ENCODE data around the gene NAALADL2. TPM values are rescaled to one million over a fixed set of nuclear protein-coding genes. Genes with fewer than 3 reads are reported as not detected.
"Not testable (repeated sequence)": the region's sequence is repeated elsewhere in the genome, so short reads cannot be mapped to it uniquely, and the experiment has no call there.

The NAALADL2 gene
- total RNA-seq, 2 experiments from 2014 or later = not detected

DNA sequence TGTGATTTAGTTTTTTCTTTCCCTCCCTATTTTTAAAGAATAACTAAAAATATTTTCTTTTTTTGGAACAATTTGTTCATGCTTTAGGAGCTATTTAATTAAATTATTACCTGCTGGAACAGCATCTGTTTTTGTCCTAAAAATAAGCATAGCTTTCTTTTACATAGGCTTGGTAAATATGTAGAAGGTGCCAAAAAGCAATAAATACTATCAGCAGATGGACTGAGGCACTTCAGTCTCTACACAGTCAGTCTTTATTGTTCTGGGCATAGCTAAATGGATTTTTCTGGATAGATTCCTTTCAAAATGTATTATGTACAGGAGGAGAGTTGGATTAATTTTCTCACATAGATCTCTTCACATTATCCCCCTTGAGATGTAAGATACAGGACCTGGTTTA is 223.5 kb downstream of the NAALADL2 start:
- CTCF ChIA-PET = no interaction called here
- ATAC-seq = no peak
- no peak for DNase-seq
- Mint-ChIP-seq H3K36me3 (no peaks in the 10 kb centered on the region), H3K4me3 (no peak overlapping the region), H3K4me1 (no peaks in the 10 kb centered on the region), H3K9me3 (ENCODE audit: low read depth) (peaks cover 4% of the 10 kb centered on the region), H3K27me3 (no peaks in the 10 kb centered on the region), H3K27ac (no peak overlapping the region)

DNA sequence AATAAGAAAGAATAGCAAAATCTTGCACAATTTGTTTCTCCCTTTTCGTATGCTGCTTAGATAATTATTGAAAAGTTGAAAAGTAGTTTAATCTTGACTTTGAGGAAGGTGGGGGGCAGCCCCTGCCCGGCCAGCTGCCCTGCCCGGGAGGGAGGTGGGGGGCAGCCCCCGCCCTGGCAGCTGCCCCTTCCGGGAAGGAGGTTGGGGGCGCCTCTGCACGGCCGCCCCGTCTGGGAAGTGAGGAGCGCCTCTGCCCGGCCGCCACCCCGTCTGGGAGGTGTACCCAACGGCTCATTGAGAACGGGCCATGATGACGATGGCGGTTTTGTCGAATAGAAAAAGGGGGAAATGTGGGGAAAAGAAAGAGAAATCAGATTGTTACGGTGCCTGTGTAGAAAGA is 228.0 kb downstream of the NAALADL2 start:
- H3K4me3 Mint-ChIP-seq; DNase-seq; H3K27ac Mint-ChIP-seq; H3K27me3 Mint-ChIP-seq; ATAC-seq; H3K36me3 Mint-ChIP-seq; CTCF ChIA-PET; H3K4me1 Mint-ChIP-seq; H3K9me3 Mint-ChIP-seq (ENCODE audit: low read depth): not testable (repeated sequence)

DNA sequence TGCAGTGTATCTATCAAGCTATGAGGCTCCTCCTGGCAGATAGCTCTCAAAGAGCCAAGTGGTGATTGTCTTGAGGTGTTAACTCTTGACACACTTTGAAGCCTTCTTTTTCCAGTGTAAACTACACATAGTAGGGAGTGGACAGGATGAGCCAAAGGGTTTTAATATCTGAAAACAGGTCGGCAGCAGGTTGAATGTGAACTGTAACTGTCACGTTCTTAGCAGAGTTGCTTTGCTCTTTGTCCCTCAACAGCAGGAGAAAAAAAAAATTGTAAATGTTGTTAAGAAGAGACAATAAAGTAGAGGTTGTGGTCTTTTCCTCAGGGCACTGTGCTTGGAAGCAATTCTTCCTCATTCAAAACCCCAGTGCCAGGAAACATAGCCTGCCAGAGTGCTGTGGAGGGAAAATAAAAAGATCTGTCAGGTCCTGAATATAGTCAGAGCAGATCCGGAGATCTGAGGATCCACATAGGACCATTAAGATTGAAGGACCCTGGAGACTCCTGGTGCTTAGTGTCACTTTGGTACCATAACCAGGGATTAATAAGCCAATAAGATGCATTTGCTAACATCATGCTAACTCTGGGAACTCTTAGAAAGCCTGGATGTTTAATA is 229.7 kb downstream of the NAALADL2 start:
- Mint-ChIP-seq H3K36me3 (no peaks in the 10 kb centered on the region), H3K9me3 (ENCODE audit: low read depth) (no peaks in the 10 kb centered on the region), H3K27ac (no peak overlapping the region), H3K27me3 (no peaks in the 10 kb centered on the region), H3K4me1 (no peaks in the 10 kb centered on the region), H3K4me3 (no peak overlapping the region)
- no peak for DNase-seq
- no peak for ATAC-seq
- CTCF ChIA-PET = no interaction called here

DNA sequence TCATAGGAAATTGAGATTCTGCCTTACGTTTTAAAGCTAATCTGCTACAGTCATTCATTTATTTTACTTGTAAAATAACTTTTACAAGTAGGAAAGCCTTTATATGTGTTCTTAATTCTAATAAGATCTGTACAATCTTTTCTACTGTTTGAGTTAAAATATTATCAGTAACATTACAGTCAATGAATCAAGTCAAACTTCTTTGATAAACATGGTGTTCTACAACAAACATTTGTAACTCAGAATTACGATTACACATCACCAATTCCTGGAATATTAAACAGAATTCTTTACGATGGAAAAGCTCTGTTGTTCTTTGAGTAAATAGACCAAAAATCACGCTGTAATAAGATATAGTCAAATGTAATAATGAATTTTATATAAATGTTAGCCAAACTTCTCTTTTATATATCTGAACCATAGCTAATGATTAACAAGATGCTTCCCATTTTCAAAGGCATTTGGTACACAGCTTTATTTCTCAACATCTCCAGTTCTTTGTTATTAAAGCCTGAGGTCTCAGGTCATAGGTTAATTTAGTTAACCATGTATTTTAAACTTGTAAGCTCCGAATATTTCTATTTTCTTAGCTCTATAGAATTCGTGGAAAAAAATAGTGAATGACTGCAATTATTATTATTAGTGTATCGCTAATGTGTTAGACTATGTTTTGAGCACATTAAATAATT is 232.4 kb downstream of the NAALADL2 start:
- Mint-ChIP-seq H3K9me3 (ENCODE audit: low read depth) (no peaks in the 10 kb centered on the region), H3K36me3 (no peaks in the 10 kb centered on the region), H3K27me3 (no peaks in the 10 kb centered on the region), H3K4me3 (no peak overlapping the region), H3K27ac (no peak overlapping the region), H3K4me1 (no peaks in the 10 kb centered on the region)
- CTCF ChIA-PET = no interaction called here
- ATAC-seq (no peak), DNase-seq (no peak)

DNA sequence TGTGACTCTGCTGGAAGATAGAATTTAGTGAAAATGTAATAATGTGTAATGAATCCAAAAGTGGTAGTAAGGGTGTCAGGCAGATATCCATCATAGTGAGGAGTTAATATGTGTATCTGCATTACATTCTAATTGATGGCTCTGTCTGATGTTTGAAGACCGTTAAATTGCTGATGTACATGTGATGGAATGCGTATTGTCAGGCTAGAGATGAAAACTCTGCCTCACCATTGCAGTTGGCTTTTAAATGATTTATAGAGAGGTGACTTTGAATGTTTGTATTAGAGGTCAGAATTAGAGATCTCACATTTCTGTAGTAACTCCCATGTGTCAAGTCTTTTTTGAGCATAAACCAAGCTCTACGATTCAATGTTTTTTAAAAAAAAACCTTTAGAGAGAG is 234.6 kb downstream of the NAALADL2 start:
- Mint-ChIP-seq H3K9me3 (ENCODE audit: low read depth) (no peaks in the 10 kb centered on the region), H3K27ac (no peak overlapping the region), H3K4me1 (no peaks in the 10 kb centered on the region), H3K36me3 (no peaks in the 10 kb centered on the region), H3K27me3 (no peaks in the 10 kb centered on the region), H3K4me3 (no peak overlapping the region)
- ATAC-seq (no peak), DNase-seq (no peak)
- CTCF ChIA-PET = no interaction called here

DNA sequence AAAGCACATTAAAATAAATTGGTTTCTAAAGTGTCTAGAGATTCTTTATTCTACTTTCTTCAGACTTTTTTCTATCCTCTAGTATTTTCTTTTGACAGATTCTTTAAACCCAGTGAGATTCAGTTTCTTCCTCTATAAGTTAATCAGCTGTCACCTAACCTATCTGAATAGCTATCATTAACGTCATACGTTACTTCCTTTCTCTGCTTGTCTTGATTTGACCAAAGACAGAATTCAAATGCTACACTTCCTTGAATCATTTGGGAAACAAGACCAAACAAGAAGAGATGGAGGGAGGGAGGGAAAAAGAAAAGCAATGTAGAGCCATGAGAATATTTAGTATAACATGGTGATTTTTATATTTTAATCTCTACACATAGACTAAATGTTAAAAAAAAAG is 235.2 kb downstream of the NAALADL2 start:
- peaks cover under 1% of the 10 kb centered on the region for H3K9me3 Mint-ChIP-seq (ENCODE audit: low read depth)
- no peaks in the 10 kb centered on the region for H3K36me3 Mint-ChIP-seq
- DNase-seq (no peak), ATAC-seq (no peak)
- CTCF ChIA-PET = no interaction called here
- no peaks in the 10 kb centered on the region for H3K27me3 Mint-ChIP-seq
- H3K4me3 Mint-ChIP-seq = no peak overlapping the region
- H3K4me1 Mint-ChIP-seq = no peaks in the 10 kb centered on the region
- H3K27ac Mint-ChIP-seq = no peak overlapping the region

DNA sequence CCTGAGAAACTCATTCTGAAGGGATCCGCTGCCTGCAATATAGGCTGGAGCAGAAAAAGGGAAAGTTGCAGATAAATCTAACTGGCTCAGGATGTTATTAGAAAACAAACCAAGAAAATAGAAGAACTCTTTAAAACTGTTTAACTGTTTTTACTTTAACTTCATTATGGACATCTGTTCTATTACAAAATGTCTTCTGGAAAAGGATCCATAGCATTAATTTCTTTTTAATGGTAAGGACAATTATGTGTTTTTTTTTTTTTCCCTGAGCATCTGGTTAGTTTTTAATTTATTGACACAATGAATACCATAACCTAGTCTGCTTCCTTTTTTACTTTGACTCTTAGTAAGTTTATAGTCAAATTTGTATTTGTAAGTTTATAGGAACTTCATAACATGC is 239.5 kb downstream of the NAALADL2 start:
- Mint-ChIP-seq H3K36me3 (no peaks in the 10 kb centered on the region), H3K4me3 (no peak overlapping the region), H3K9me3 (ENCODE audit: low read depth) (peaks cover 2% of the 10 kb centered on the region), H3K27ac (no peak overlapping the region), H3K27me3 (no peaks in the 10 kb centered on the region), H3K4me1 (no peaks in the 10 kb centered on the region)
- CTCF ChIA-PET = no interaction called here
- ATAC-seq = no peak
- no peak for DNase-seq

DNA sequence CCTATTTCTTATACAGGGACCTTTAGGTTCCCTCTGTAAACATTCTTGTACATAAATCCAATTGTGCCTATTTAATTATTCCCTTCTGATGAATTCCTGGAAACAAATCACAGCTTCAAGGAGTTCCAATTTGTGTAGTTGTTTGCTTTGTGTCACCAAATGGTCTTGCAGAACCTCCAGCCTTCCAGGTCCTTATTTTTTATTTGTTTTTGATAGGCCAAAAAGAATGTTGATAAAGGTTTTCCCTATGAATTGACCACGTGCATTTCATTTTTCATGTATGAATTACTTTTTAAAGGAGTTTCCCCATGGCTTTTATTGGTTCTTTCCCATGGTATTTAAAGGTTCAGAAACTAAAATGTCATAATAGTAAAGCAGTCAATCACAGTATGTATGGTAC is 243.0 kb downstream of the NAALADL2 start:
- CTCF ChIA-PET = no interaction called here
- H3K27me3 Mint-ChIP-seq = no peaks in the 10 kb centered on the region
- H3K9me3 Mint-ChIP-seq (ENCODE audit: low read depth) = peaks cover 2% of the 10 kb centered on the region
- no peak overlapping the region for H3K4me3 Mint-ChIP-seq
- H3K36me3 Mint-ChIP-seq = no peaks in the 10 kb centered on the region
- H3K27ac Mint-ChIP-seq = no peak overlapping the region
- H3K4me1 Mint-ChIP-seq = no peaks in the 10 kb centered on the region
- ATAC-seq = no peak
- DNase-seq = no peak

DNA sequence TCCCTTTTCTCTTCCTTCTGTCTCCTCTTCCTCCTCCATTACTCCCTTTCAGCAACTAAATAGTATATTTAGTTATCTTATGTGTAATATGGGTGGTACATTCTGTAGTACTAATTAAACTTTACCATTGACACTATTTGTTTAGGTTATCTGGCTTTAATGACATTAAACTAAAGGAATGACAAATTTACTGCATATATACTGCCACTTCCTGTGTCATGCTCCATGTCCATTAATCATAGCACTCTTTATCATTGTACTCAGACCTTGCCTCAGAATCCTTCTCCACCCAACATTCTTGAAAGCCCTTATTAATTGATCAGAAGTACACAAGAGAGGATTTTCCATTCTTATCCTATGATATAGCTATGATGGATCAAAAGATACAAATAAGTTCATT is 244.2 kb downstream of the NAALADL2 start:
- Mint-ChIP-seq H3K9me3 (ENCODE audit: low read depth) (peaks cover 2% of the 10 kb centered on the region), H3K27me3 (no peaks in the 10 kb centered on the region), H3K4me3 (no peak overlapping the region), H3K27ac (no peak overlapping the region), H3K4me1 (no peaks in the 10 kb centered on the region), H3K36me3 (no peaks in the 10 kb centered on the region)
- CTCF ChIA-PET = no interaction called here
- ATAC-seq (no peak), DNase-seq (no peak)

DNA sequence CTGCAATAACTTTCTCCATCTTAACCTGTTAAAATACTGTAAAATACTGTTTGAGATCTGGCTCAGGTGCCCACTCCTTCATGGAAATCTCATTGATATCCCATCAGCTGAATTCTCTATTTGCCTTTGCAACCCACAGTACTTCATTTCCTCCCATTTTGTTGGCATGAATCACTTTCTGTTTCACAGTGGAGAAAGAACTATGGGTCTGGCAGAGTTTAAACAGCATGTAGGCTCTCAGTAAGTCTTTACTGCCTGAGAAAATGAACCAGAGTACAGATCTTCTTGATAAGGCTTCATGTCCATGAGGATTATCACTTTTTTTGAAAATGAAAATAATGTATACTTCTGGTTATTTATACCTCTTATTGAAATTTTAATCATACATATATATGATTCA is 245.9 kb downstream of the NAALADL2 start:
- H3K36me3 Mint-ChIP-seq = no peaks in the 10 kb centered on the region
- DNase-seq = no peak
- no peak overlapping the region for H3K4me3 Mint-ChIP-seq
- H3K9me3 Mint-ChIP-seq (ENCODE audit: low read depth) = no peaks in the 10 kb centered on the region
- no peaks in the 10 kb centered on the region for H3K4me1 Mint-ChIP-seq
- H3K27ac Mint-ChIP-seq = no peak overlapping the region
- CTCF ChIA-PET = no interaction called here
- no peaks in the 10 kb centered on the region for H3K27me3 Mint-ChIP-seq
- no peak for ATAC-seq

DNA sequence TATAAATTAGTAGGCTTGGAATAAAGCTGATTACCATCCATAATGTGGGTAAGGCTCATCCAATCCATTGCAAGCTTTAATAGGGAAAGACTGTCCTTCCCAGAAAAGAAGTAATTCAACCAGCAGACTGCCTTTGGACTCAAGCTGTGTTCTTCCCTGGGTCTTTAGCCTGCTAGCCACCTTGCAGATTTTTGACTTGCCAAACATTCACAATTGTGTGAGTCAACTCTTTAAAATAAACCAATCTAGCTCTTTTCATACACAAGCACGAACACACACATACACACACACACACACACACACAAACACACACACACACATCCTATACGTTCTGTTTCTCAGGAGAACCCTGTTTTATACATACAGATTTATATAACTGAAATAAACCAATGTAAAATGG is 248.1 kb downstream of the NAALADL2 start:
- Mint-ChIP-seq H3K27ac (no peak overlapping the region), H3K4me3 (no peak overlapping the region), H3K9me3 (ENCODE audit: low read depth) (no peaks in the 10 kb centered on the region), H3K27me3 (no peaks in the 10 kb centered on the region), H3K36me3 (no peaks in the 10 kb centered on the region), H3K4me1 (no peaks in the 10 kb centered on the region)
- ATAC-seq = no peak
- CTCF ChIA-PET = no interaction called here
- no peak for DNase-seq

DNA sequence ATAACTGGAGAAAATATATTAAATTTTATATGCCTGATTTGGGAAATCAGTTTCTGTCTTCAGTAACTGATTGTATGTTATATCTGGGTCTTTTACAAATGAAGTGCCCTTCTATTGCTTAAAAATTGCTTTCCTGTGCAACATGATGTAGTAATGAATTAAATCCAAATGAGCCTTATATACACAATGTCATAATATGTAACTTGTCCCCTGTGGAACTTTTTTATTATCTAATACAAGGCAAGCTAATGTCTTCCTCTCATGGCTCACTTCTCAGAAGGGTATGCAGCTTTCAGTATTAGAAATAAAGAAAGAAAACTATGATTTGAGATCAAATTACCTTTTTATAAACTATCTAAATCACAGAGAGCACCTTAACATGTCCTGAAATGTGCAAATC is 248.9 kb downstream of the NAALADL2 start:
- Mint-ChIP-seq H3K27me3 (no peaks in the 10 kb centered on the region), H3K9me3 (ENCODE audit: low read depth) (no peaks in the 10 kb centered on the region), H3K4me3 (no peak overlapping the region), H3K36me3 (no peaks in the 10 kb centered on the region), H3K27ac (no peak overlapping the region), H3K4me1 (no peaks in the 10 kb centered on the region)
- CTCF ChIA-PET = no interaction called here
- ATAC-seq (no peak), DNase-seq (no peak)

DNA sequence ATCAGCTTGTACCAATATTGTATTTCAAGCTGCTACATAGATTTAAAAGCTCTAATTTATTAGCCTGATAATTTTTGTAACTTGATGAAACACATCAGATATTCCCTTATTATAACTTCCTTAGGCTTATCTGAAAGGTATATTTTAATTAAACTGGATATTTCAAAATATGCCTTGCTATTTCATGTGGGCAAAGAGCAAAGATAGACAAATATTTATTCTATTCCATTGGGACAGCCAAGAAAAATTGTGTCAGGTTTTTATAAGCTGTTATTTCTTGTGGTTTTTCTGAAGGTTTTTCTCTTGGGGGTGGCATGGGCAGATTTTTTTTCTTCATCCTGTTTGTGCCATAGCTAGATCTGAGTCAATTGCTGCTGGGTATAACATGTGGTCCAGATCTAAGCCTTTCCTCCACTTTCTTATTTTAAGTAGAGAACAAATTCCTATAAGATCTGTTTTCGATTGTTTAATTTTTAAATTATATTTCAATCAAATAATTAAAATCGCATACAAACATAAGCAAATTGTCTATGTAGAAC is 249.5 kb downstream of the NAALADL2 start:
- Mint-ChIP-seq H3K36me3 (no peaks in the 10 kb centered on the region), H3K9me3 (ENCODE audit: low read depth) (no peaks in the 10 kb centered on the region), H3K4me1 (no peaks in the 10 kb centered on the region), H3K4me3 (no peak overlapping the region), H3K27me3 (no peaks in the 10 kb centered on the region), H3K27ac (no peak overlapping the region)
- CTCF ChIA-PET = no interaction called here
- no peak for DNase-seq
- no peak for ATAC-seq

DNA sequence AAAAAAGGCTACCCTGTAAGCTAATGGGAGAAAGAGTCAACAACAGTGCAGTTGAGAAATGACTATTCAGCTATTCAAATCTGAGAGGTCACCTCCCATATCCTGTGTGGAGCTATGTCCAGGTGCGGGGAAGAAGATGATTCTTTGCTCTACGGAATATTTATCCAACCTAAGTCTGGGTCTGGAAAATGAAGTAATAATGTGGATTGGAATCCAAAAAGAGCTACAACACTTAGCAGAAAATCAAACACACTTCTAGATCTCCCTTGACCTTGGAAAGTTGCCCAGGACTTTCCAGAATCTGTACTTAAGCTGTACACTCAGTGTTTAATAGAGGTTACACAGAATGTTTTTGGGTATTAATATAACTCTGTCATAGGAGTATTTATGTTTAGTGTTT is 251.9 kb downstream of the NAALADL2 start:
- H3K27me3 Mint-ChIP-seq = no peaks in the 10 kb centered on the region
- DNase-seq = no peak
- no peaks in the 10 kb centered on the region for H3K36me3 Mint-ChIP-seq
- H3K4me1 Mint-ChIP-seq = no peaks in the 10 kb centered on the region
- no peaks in the 10 kb centered on the region for H3K9me3 Mint-ChIP-seq (ENCODE audit: low read depth)
- no peak overlapping the region for H3K4me3 Mint-ChIP-seq
- H3K27ac Mint-ChIP-seq = no peak overlapping the region
- CTCF ChIA-PET = no interaction called here
- ATAC-seq = no peak
